HG02763 (cell line): ENCODE measurements around the gene VANGL1.

ENCODE experiments used
- ATAC-seq: cut with Tn5 transposase; IDR thresholded peaks from one replicate; pipeline ENCODE4 v1.9.1; 2021; ENCODE audit warnings: mild to moderate bottlenecking, moderate library complexity; ENCODE audit not compliant: unreplicated experiment

Gene VANGL1

DNA sequence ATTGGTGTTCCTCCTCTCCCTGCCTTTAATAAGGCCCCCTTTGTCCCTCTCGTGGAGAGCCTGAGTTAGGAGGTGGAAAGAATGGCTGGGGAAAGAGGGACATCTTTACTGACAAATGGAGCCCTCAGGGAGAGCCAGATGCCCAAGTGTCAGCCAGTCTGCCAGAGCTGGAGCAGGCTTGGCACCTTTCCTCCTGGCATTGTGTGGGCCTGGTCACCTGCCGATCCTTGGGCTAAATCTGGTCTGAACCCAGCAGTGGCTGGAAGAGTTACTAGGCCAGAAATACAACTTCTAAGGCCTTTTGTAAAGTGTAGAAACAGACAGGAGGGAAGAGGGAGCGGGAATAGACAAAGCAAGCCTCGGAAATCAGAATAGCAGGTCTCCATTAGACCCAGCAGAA, 24.9 kb downstream of the VANGL1 start:
- no peak for ATAC-seq

DNA sequence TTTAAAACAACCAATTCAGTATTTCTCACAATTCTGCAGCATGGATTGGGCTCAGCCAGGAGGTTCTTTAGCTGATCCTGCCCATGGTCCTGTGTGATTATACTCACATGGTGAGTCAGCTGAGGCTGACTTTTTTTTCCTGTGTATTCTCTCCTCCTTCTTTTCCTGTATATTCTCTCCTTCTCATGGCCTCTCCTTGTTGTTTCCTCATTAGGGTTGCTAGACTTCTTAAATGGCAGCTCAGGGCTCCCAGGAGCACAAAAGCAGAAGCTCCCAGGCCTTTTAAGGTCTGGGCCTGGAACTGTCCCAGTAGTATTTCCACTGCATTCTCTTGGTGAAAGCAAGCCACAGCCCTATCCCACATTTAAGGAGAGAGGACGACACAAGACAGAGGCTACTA, 26.8 kb downstream of the VANGL1 start:
- ATAC-seq = no peak

- ATAC-seq = no peak
These were observed 27.4 kb downstream of the VANGL1 start for GRCh38 chr1:115669002-115669673.

DNA sequence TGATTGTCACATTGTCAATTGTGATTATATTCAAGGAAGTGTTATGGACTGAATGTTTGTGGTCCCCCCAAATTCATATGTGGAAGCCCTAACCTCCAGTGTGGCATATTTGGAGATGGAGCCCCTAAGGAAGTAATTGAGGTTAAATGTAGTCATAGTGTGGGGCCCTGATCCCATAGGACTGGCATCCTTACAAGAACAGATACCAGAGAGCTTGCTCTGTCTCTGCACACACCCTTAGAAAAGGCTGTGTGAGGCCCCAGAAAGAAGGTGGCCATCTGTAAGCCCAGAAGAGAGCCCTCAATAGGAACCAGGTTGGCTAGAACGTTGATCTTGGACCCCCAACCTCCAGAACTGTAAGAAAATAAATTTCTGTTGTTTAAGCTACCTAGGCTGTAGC, 28.1 kb downstream of the VANGL1 start:
- no peak for ATAC-seq

DNA sequence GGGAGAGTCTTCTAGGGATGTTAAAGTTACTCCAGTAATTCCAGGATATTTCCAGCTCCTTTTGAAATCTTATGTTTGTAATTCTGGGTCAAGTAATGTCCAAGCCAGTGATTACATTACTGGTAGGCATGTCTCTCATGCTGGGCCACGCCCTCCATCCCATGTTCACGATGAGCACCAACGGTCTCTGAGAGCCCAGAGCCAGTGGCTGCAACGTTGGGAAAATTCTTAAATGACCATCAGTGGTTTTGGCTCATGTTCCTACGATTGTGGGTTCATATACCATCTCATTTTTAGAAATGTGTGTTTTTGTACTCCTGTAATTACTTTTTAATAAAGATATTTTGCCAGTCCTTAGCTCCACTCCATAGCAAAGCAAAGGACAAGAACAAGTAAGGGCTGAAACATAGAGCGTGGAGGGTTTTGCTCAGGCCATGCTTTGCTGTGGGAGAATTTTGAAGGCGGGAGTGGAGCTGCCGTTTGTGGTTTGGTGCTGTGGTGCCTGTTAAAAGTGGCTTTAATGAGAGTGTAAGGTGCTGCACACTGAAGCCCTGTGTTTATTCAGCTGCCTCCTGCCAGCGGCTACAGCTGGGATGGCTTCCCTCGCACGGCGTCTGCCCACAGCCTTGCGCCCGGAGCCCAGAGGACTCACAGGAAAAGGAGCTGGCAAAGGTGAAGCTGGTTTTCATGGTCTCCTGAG, 28.9 kb downstream of the VANGL1 start:
- no peak for ATAC-seq

GRCh38 chr1:115671176-115671934, 29.6 kb downstream of the VANGL1 start:
- ATAC-seq = no peak

DNA sequence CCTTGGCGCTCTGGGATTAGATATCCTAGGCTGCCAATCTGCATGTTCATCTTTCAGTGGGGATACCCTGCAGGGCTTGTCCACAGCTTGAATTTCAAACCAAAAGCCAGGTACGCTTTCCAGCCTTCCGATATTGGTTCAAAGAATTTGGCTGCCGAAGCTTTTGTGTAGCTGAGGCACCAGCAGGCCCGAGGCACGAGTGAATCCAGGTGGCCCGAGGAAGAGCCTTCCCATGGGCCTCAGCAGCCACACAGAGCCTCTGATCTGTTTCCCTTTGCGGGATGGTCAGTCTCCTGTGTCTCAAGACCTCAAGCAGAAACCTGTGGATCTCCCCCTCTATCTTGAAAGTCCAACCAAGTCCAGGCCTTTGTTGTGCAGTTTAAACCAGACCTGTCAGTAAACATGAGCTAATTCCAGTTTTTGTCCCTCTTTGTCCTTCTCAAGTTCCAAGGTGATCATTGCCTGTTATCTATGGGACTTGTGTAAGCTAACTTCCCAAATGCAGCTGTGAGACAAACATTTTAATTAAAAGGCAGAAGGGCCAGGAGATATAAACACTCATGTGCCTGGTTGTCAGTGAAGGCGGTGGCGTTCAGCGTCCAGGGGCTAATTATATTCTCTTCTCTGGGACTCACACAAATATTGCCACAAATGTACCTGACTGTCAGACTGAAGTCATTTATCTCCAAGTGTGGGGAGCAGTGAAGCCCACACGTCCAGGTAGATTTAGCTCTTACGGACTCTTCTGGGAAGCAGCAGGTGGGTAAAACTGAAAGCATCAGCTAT, 30.6 kb downstream of the VANGL1 start:
- no peak for ATAC-seq

- ATAC-seq = no peak
These were observed 34.9 kb downstream of the VANGL1 start for GRCh38 chr1:115676498-115677181.

DNA sequence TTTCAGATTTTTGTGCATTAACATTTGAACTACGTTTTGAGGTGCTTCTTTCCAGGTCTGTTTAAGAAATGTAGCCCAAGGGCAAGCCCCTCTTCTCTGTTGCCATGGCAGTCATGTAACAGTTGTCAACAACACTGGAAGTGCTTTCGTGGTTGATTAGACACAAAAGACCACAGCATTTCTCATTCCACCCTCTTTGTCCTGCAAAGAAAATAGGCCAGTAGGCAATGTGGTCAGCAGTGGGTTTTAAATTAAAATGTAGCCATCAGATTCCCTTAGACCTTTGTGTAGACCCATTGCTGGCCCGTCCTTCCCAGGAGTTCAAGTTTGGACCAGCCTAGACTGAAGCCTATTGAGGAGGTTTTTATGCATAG, 35.4 kb downstream of the VANGL1 start:
- ATAC-seq = no peak

DNA sequence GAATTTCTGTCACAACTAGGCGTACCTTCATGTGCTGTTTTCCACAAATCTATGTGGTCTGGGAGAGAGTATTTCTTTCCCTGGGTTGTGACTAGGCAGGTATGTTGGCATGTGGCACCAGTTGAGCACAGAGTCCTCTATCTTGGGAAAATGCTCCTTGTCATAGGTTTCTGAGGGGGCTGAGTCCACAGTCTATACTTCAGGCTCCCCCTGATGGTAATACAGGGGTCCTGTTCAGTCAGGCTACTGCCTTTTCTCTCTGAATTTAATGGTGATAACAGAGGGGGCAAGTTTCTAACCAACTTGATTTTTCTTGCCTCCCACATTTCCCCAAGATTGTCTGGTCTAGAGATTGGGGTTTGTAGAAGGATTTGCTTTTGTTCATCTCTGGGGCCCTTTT, 35.8 kb downstream of the VANGL1 start:
- ATAC-seq = no peak

- ATAC-seq = no peak
These were observed 36.4 kb downstream of the VANGL1 start for GRCh38 chr1:115678141-115678540.

DNA sequence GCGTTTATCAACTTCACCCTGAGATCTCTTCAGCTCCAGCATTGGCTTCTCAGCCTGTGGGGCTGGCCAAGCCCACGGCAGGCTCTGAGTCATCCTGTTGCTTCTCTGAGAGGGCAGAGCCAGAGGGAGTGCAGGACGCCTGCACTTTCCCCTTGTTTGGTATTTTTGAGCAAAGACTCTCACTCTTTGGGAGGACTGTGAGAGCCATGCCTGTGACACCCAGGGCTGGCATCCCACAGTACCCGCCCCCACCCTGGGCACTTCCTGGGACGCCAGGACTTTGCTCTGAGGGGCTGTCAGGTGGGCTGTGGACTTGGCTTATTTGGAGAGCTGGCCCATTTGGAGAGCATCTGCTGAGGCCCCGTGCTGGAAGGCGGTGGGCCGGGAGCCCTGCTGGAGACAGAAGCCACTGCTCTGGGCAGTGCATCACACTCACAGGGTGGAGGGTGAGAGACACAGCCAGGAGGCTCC, 37.4 kb downstream of the VANGL1 start:
- ATAC-seq = no peak

DNA sequence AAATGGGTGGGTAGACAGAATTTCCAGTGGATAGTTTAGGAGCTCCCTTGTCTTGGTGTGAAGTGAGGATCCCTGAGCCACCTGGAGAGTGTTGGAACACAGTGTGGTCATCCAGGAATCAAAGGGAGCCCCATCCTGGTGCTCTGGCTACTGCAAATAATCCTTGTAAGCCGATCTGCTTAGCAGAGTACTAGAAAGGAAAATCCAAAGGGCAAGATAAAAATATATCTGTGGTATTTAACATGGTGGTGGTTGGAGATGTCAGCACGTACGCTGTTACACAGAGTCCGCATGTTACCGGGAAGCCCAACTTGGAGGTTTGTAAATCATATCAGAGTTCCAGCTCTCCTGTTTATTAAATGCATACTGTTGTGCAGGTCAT, 39.0 kb downstream of the VANGL1 start:
- ATAC-seq = no peak

DNA sequence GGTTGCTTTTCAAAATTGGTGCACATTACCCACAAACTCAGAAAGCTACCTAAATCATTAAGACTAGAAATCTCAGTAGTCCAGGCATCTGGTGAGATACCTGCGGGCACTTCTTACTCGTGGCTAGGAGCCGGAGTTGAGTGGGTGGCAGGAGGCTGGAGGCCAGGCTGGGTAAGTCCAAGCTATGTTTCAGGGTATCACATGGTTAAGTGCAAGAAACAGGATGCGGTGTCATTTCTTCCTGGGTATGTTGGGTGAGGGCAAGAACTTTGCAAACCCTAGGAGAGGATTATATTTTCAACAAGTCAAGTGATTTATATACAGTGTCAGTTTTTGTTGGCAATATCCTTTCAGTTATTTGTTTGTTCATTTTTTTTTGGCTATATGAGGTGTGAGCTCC, 41.0 kb downstream of the VANGL1 start:
- no peak for ATAC-seq

GRCh38 chr1:115685029-115685705, 43.4 kb downstream of the VANGL1 start:
- ATAC-seq = no peak

GRCh38 chr1:115687744-115688143, 46.0 kb downstream of the VANGL1 start:
- no peak for ATAC-seq

- no peak for ATAC-seq
These were observed 49.2 kb downstream of the VANGL1 start for GRCh38 chr1:115690972-115691371.

DNA sequence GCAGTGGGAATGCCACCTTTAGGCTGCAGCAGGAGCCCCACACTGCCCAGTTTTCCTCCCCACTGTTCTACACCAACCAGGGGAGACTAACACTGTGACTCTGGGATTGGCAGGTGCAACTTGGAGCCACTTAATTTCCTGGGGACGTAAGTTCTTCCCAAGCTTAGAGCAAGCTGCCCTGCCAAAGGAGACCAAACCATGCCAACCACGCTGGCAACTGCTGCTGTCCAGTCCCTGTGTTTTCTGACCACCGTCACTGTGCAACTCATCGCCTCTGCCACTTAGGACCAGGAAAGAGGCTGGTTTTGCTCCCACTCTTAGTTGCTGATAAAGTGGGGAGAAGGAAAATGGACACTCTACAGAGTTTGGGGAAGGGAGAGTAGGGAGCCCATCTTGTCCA, 50.5 kb downstream of the VANGL1 start:
- ATAC-seq = no peak

DNA sequence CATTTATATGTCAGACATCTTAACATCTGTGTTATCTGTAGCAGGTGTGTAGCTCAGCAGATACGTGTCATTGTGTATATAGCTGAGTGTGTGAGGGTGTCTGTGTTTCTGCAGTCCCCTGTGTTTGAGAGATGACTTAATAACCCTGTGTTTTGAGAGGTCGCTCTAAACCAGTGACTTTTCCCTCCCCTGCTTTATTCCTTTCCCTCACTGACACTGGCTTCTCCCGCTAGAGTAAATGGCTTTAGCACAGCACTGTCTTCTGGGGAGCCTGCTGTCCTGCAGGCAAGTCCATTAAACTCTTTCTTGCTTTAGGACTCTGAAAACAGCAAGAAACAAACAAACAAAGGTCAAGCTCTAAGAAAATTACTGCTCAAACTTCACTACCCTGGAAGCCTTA, 53.0 kb downstream of the VANGL1 start:
- no peak for ATAC-seq

DNA sequence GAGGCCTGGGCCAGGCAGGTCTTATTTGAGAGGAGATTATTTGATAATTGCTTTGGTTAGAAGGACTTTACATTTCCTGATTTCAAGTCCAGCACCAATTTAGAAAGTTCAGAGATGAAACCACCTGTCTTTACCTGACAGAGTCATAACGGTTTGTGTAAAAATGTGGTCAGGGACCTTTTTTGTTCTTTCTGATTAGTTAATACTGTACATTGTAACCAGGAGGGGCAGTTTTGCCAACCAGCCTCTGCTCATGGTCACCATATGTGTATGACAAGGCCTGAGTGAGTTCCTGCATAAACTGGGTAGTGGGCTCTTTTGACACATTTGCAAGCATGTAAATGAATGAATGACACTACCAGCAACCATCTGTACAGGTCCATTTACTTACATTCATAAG, 55.8 kb downstream of the VANGL1 start:
- no peak for ATAC-seq
